Breast epithelium (tissue), 3 donors: ENCODE measurements around the gene ABHD4.

Experiments used
- POLR2A ChIP-seq: fragments of 450-650 bp; IDR thresholded peaks from one replicate; pipeline ENCODE4 v1.6.1; 2016; ENCODE audit warnings: antibody characterized with exemption, mild to moderate bottlenecking, moderate library complexity
- POLR2AphosphoS5 ChIP-seq, 3 donors: sonication (generic); formaldehyde crosslinking; IDR thresholded peaks; one replicate each; pipeline ENCODE4 v1.6.1; 2017; ENCODE audit warnings: antibody characterized with exemption in 3 of 3

DNA sequence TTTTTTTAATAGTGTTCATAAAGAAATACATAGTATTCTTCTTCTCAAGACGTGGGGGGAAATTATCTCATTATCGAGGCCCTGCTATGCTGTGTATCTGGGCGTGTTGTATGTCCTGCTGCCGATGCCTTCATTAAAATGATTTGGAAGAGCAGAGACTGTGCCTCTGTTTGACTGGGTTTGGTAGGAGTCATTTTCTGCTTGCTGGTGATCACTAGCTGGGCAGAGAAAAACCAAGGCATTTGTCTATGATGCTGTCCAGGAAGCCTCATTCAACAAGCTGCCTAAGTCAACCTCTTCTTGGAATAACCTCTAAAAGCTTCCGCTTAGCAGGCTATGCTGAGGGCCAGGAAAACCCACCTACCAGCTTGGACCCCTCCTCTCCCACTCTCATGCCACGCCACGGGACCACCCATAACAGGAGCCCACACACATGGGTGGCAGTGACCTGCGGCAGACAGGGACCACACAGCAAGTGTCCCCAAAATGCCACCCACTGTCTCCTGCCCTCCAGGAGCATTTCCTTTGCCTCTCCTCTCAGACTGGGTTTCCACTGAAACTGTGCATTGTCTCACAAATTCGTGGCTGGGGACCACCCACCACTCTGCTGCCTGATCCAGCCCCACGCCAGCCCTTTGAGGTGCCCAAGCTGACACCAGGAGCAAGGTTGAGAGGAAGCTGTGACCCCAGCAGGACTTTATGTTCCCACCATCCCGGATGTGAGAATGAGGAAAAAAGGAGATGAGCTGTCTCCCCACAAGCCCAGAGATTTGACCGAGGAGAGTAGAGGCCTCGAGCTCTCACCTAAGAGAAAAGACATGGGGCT lies 45.9 kb upstream of the ABHD4 start:
- TF ChIP-seq POLR2A (no peak), POLR2AphosphoS5 (IDR thresholded peaks at IDR 0.05) (no peak)
